HL-60 (cell line): ENCODE results near the gene PLCB1.
A peak's percentile ranks its signal among the peaks of the same experiment; 100 is the strongest.

Source experiments
- DNase-seq, 2 experiments: peaks; one replicate each; pipeline ENCODE4 v3.0.0-alpha.2; 2010 to 2020; ENCODE audit warnings: low read depth in 1 of 2, low spot score in 1 of 2
- H3K27ac ChIP-seq: fragments of 250-450 bp; sonication (Bioruptor Pico); replicated peaks from 2 replicates; pipeline ENCODE4 v1.5.1; 2020; ENCODE audit warnings: mild to moderate bottlenecking, moderate library complexity
- H3K27me3 ChIP-seq: fragments of 250-450 bp; sonication (Bioruptor Pico); 2 replicates; pipeline ENCODE4 v1.5.1; 2021; ENCODE audit warnings: mild to moderate bottlenecking, moderate library complexity; ENCODE audit not compliant: insufficient read depth, poor library complexity, severe bottlenecking
- H3K4me3 ChIP-seq: replicated peaks from 2 replicates; pipeline ENCODE4 v1.5.1; 2011; ENCODE audit warnings: mild to moderate bottlenecking, control low read depth, low read length; ENCODE audit not compliant: insufficient read depth
- CTCF ChIP-seq: IDR thresholded peaks from one replicate; pipeline ENCODE4 v1.5.1; 2011; ENCODE audit warnings: low read length, control low read depth, inconsistent platforms; ENCODE audit not compliant: insufficient read depth
- GABPA ChIP-seq: IDR thresholded peaks from 2 replicates; pipeline ENCODE4 v1.6.1; 2012; ENCODE audit warnings: low read depth
- POLR2AphosphoS5 ChIP-seq: IDR thresholded peaks from 2 replicates; pipeline ENCODE4 v1.6.1; 2012; ENCODE audit warnings: low read depth
- REST ChIP-seq: IDR thresholded peaks from 2 replicates; pipeline ENCODE4 v1.6.1; 2012; ENCODE audit warnings: low read depth; ENCODE audit not compliant: insufficient replicate concordance
- SPI1 ChIP-seq: IDR thresholded peaks from 2 replicates; pipeline ENCODE4 v1.6.1; 2012; ENCODE audit warnings: low read depth, mild to moderate bottlenecking, borderline replicate concordance

Gene PLCB1

GRCh38 chr20:8473459-8473858 lies 341.4 kb downstream of the PLCB1 start:
- TF ChIP-seq REST, result no peak
- TF ChIP-seq GABPA, result no peak
- no peak for TF ChIP-seq POLR2AphosphoS5
- TF ChIP-seq SPI1, result no peak
- TF ChIP-seq CTCF, result no peak
- no peaks in the 10 kb centered on the region for H3K27me3 ChIP-seq
- H3K27ac ChIP-seq, result no peak overlapping the region
- H3K4me3 ChIP-seq, result no peak overlapping the region
- DNase-seq, result no peak

GRCh38 chr20:8474027-8474668 lies 342.1 kb downstream of the PLCB1 start:
- H3K27ac ChIP-seq, result no peak overlapping the region
- no peaks in the 10 kb centered on the region for H3K27me3 ChIP-seq
- no peak for DNase-seq
- no peak overlapping the region for H3K4me3 ChIP-seq
- TF ChIP-seq SPI1 (no peak), CTCF (no peak), POLR2AphosphoS5 (no peak)

GRCh38 chr20:8476021-8476420 lies 344.0 kb downstream of the PLCB1 start:
- TF ChIP-seq POLR2AphosphoS5 (peak; percentile 80), REST (no peak), SPI1 (peak; percentile 91), GABPA (peak; percentile 48; the same call in 1 of the 2 replicates), CTCF (no peak)
- peak overlapping the region; percentile 21 for H3K27ac ChIP-seq
- no peaks in the 10 kb centered on the region for H3K27me3 ChIP-seq
- DNase-seq, result peak; percentile 79 to 94
- H3K4me3 ChIP-seq, result no peak overlapping the region

- Histone ChIP-seq H3K4me3 (no peak overlapping the region), H3K27ac (no peak overlapping the region), H3K27me3 (no peaks in the 10 kb centered on the region)
- no peak for DNase-seq
- TF ChIP-seq GABPA (no peak), POLR2AphosphoS5 (no peak), SPI1 (no peak), CTCF (no peak), REST (no peak)
These were observed 348.5 kb downstream of the PLCB1 start for GRCh38 chr20:8480597-8480996.
